Endometrial microvascular endothelial cells (primary cell): ENCODE data around the gene CDT1. TPM values are rescaled to one million over a fixed set of nuclear protein-coding genes. Genes with fewer than 3 reads are reported as not detected.

Experiments
- in situ Hi-C: cut with HindIII; loops from 2 replicates; pipeline ENCODE4 v1.10.0; 2017; ENCODE audit warnings: low sequenced_read_pairs, low pct_unique_long_range_greater_than_20kb; ENCODE audit errors: inconsistent ontology term
- total RNA-seq: library from RNA; depleted of rRNA; stranded (reverse); fragments of >200 nt; gene quantifications from one replicate; pipeline ENCODE4 v1.2.3, GENCODE V29; 2015; ENCODE audit errors: inconsistent ontology term

CDT1 gene
- total RNA-seq, 1 donor from 2014 or later: 21.5 TPM

GRCh38 chr16:88843256-88843655 lies 39.7 kb downstream of the CDT1 start:
- in situ Hi-C loops: no loop called here

DNA sequence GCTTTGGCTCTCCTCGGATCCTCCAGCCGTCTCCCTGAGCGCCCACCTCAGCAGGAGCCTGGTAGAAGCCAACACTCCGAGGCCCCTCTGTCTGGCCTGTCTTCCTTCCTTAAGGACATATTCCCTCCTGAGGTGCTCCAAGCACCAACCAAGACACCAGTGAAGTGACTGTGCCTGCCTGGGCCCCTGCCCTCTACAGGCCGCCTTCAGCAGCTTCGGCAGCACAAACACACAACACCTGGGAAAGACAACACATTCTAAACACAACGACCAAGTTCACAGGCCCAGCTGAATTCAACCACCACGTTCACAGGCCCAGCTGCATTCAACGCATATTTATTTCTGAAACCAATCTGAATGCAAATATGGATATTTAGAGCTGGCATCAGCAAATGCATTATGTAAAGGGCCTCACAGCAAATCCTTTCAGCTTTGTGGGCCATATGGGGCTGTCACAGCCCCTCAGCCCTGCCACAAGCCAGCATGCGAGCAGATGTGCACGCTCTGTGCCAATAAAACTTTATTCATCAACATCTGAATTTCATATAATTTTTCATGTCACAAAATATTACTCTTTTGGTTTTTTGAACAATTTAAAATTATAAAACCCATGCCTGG lies 40.9 kb downstream of the CDT1 start:
- in situ Hi-C loops: no loop called here

- in situ Hi-C loops: no loop called here
Measured at GRCh38 chr16:88846088-88846487, 42.5 kb downstream of the CDT1 start.

GRCh38 chr16:88847654-88848053 lies 44.1 kb downstream of the CDT1 start:
- in situ Hi-C loops: no loop called here

- in situ Hi-C loops: no loop called here
Measured at GRCh38 chr16:88848557-88848956, 45.0 kb downstream of the CDT1 start.

DNA sequence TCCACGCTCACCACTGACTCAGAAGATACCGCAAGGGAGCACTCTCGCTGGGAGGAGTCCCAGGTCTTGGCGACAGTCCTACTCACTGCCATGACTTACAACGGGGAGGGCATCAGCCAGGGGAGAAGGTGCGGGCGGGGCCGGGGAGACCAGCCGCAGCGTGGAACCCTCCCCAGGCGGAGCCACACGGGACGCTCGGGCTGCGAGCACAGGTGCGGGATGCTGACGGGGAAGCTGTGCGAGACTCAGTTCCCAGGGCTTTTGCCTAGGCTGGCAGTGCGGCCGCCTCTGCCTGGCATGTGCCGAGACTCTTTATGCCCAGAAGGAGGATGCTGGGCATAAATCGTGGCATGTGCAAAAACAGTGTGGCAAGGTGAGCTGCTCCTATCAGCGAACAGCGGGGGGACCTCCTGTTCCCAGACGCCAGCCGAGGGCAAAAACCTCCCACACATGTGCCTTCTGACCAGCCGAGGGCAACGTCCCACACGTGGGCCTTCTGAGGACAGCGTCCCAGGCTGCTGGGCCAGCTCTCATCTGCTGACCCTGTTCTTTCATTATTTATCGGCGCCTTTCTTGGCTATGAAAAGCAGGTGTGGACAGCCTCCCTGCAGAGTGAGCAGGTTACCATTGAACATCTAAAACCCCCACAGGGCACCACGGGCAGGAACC lies 47.1 kb downstream of the CDT1 start:
- in situ Hi-C loops: no loop called here

DNA sequence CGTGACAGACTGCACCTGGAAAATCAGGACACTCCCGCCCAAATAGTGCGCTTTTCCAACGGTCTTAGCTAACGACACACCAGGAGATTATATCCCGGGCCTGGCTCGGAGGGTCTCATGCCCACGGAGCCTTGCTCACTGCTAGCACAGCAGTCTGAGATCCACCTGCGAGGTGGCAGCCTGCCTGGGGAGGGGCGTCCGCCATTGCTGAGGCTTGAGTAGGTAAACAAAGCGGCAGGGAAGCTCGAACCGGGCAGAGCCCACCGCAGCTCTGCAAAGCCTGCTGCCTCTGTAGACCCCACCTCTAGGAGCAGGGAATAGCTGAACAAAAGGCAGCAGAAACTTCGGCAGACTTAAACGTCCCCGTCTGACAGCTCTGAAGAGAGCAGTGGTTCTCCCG lies 48.0 kb downstream of the CDT1 start:
- in situ Hi-C loops: no loop called here

GRCh38 chr16:88853325-88853941 lies 49.8 kb downstream of the CDT1 start:
- in situ Hi-C loops: no loop called here

- in situ Hi-C loops: no loop called here
Measured at GRCh38 chr16:88854306-88855111, 50.9 kb downstream of the CDT1 start.

DNA sequence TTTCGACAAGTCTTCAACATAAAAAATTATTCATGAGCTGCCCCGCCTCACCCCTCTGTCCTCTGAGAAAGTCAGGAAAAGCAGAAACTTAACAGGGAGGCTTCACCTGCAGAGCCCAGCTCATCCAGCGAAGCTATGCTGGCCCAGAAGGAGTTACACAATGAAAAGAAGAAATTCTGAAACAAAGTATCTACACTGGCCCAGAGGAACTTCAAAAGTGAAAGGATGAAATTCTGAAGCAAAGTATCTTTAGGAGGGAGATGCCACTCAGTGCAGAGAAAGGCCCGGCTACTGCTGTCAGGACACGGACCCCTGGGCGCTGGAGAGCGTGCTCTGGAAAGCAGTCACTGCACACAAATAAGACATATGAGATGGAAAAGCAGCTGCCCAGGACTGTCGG lies 51.6 kb downstream of the CDT1 start:
- in situ Hi-C loops: no loop called here

GRCh38 chr16:88855736-88856121 lies 52.1 kb downstream of the CDT1 start:
- in situ Hi-C loops: no loop called here

GRCh38 chr16:88856122-88856827 lies 52.7 kb downstream of the CDT1 start:
- in situ Hi-C loops: no loop called here

GRCh38 chr16:88856828-88857727 lies 53.5 kb downstream of the CDT1 start, which contains the start of the genes GALNS and TRAPPC2L:
Gene GALNS, minus strand, starts transcription at chr16:88856947. Its CDS starts 70 bp downstream, at chr16:88856877.
Gene TRAPPC2L, plus strand, starts transcription at chr16:88857127. Its CDS starts 24 bp downstream, at chr16:88857151.
- in situ Hi-C loops: no loop called here

GRCh38 chr16:88857728-88858339 lies 54.2 kb downstream of the CDT1 start:
- in situ Hi-C loops: no loop called here
